ENCODE results near the gene HOXD4. TPM values are rescaled to one million over a fixed set of nuclear protein-coding genes. Genes with fewer than 3 reads are reported as not detected.

HOXD4 gene
- total RNA-seq, 2 experiments from 2014 or later: not detected

DNA sequence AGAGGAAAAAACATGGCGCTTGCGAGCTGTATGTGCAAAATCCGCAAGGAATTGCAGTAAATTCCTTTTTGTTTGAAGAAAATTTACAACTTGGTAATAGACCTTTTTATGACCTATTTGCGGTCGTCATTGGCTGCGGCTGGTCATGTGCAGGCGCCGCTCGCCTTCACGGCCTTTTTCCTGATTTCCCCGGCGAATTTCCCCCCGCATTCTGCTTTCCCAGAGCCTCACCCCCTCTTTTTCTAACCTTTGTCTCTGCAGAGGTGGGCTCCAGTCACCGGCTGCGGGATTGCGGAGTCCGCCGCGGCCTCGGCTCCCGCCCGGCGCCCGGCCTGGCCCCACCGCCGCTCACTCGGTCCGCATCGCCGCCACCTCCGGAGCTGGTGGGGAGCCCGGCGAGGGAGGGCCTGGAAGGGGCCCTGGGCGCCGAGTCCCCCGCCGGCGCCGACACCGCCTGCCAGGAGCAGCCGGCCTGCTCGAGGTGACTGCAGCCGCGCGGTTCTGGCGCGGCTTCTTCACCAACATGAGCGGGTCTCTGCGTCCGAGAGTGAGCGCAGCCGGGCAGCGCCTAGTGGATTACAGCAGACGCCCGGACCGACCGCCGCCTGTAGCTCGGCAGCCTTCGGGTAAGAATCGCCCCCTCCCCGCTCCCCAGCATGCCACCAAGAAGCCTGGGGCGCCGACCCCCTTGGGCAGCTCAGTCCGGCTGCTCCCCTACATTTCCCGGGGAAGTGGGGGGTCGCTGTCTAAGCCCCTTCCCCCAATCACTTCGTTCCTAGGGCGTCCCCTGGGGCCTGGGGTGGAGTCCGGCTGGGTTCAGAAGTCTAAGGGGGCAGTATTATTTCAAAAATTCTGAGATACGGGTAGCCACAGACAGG lies 14.7 kb upstream of the HOXD4 start:
- DNase-seq (no peak), ATAC-seq (ENCODE audit: low read depth) (no peak)
- POLR2A ChIA-PET: no interaction called here

DNA sequence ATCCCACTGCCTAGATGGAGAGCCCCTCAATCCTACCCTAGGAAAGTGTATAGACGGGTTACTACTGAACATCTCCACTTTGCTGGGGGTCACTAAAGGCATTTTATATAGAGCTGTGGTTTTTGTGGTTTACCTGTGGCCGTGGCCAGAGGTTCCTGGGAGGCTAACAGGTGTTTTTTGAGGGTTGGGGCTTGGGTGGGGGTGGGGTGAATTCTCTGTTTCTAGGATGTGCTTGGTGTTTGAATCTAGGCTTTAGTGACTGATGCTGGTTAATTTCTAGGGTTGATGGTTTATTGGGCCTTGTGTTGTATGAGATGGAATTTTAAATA lies 14.1 kb upstream of the HOXD4 start:
- peaks cover 3% of the 10 kb centered on the region for H3K36me3 Mint-ChIP-seq
- H3K27me3 Mint-ChIP-seq: peaks cover 80% of the 10 kb centered on the region
- no peak overlapping the region for H3K4me3 Mint-ChIP-seq
- ATAC-seq (ENCODE audit: low read depth): no peak
- H3K27ac Mint-ChIP-seq: no peak overlapping the region
- peaks cover 24% of the 10 kb centered on the region for H3K4me1 Mint-ChIP-seq
- DNase-seq: no peak
- H3K9me3 Mint-ChIP-seq: no peaks in the 10 kb centered on the region
- POLR2A ChIA-PET: no interaction called here

More for the DNA sequence above, 14.7 kb upstream of the HOXD4 start:
- H3K4me1 Mint-ChIP-seq: peaks cover 24% of the 10 kb centered on the region
- H3K4me3 Mint-ChIP-seq: peak overlapping the region; percentile 32
- H3K36me3 Mint-ChIP-seq: peaks cover 3% of the 10 kb centered on the region
- no peak overlapping the region for H3K27ac Mint-ChIP-seq
- H3K9me3 Mint-ChIP-seq: no peaks in the 10 kb centered on the region
- H3K27me3 Mint-ChIP-seq: peaks cover 85% of the 10 kb centered on the region

DNA sequence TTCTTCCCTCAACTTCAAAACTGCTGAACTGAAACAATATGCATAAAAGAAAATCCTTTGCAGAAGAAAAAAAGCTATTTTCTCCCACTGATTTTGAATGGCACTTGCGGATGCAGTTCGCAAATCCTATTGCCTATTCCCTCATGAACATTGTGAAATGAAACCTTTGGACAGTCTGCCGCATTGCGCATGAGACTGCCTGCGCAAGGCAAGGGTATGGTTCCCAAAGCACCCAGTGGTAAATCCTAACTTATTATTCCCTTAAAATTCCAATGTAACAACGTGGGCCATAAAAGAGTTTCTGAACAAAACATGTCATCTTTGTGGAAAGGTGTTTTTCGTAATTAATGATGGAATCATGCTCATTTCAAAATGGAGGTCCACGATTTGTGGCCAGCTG lies 13.4 kb upstream of the HOXD4 start:
- no peak overlapping the region for H3K4me3 Mint-ChIP-seq
- no peak for ATAC-seq (ENCODE audit: low read depth)
- H3K27me3 Mint-ChIP-seq: peaks cover 76% of the 10 kb centered on the region
- H3K36me3 Mint-ChIP-seq: peaks cover 3% of the 10 kb centered on the region
- H3K9me3 Mint-ChIP-seq: no peaks in the 10 kb centered on the region
- no peak overlapping the region for H3K27ac Mint-ChIP-seq
- DNase-seq: no peak
- POLR2A ChIA-PET: no interaction called here
- H3K4me1 Mint-ChIP-seq: peaks cover 21% of the 10 kb centered on the region

DNA sequence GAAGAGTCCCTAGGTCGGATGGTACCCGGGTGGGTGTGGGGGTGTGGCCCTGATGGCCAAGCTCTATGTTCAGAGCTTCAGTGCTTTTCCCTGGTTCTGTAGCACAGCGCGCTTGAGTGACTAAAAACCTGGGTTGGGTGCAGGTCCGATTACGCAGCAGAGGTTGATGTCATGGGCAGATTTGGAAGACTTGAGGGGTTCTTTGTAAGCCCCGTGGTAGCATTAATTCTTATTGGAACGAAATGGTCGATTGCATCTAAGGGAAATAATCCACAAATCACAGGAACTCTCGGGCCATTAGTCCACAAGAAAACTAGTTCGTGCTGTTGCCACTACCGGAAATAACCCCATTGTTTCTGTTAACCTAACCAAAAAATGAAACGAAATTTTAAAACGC lies 12.8 kb upstream of the HOXD4 start:
- Mint-ChIP-seq H3K4me1 (peaks cover 21% of the 10 kb centered on the region), H3K9me3 (no peaks in the 10 kb centered on the region), H3K36me3 (peaks cover 3% of the 10 kb centered on the region), H3K27me3 (peaks cover 75% of the 10 kb centered on the region), H3K4me3 (peak overlapping the region; percentile 53), H3K27ac (no peak overlapping the region)
- DNase-seq (no peak), ATAC-seq (ENCODE audit: low read depth) (no peak)
- POLR2A ChIA-PET: no interaction called here

DNA sequence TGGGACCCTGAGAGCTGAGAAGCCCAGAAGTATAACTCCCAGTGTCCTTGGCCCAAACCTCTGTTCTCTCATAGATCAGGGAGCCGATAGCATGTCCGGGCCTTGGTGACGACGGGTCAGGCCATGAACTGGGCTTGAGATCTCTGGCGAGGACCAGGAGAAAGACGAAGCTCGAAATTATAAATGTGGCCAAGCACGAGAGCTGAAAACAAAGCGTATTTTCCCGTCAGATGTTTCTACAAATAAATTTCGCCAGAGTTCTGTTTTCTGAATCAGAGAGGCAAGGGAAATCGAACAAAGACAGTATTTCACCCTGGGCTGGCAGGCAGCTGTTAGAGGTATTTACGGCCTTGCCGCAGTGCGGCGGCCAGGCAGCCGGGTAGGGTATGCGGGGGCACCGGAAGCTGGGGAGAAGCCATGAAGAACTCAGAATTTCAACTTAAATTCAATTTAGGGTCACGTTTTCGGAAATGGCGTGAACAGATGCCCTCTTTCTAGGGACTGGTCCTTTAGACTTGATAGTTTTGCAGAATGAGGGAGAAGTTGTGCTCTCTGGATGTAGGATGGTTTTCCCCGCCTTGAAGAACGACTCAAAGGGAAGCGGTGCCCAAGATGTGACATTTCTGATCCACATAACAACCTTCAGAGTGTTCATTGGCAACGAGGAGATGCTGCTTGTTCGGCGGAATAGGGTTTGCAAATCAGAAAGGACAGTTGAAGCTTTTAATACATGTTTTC lies 12.3 kb upstream of the HOXD4 start:
- no peak for ATAC-seq (ENCODE audit: low read depth)
- DNase-seq: no peak
- H3K36me3 Mint-ChIP-seq: peaks cover 3% of the 10 kb centered on the region
- H3K4me1 Mint-ChIP-seq: peaks cover 21% of the 10 kb centered on the region
- H3K4me3 Mint-ChIP-seq: peak overlapping the region; percentile 53
- H3K9me3 Mint-ChIP-seq: no peaks in the 10 kb centered on the region
- no peak overlapping the region for H3K27ac Mint-ChIP-seq
- H3K27me3 Mint-ChIP-seq: peaks cover 74% of the 10 kb centered on the region
- POLR2A ChIA-PET: no interaction called here

DNA sequence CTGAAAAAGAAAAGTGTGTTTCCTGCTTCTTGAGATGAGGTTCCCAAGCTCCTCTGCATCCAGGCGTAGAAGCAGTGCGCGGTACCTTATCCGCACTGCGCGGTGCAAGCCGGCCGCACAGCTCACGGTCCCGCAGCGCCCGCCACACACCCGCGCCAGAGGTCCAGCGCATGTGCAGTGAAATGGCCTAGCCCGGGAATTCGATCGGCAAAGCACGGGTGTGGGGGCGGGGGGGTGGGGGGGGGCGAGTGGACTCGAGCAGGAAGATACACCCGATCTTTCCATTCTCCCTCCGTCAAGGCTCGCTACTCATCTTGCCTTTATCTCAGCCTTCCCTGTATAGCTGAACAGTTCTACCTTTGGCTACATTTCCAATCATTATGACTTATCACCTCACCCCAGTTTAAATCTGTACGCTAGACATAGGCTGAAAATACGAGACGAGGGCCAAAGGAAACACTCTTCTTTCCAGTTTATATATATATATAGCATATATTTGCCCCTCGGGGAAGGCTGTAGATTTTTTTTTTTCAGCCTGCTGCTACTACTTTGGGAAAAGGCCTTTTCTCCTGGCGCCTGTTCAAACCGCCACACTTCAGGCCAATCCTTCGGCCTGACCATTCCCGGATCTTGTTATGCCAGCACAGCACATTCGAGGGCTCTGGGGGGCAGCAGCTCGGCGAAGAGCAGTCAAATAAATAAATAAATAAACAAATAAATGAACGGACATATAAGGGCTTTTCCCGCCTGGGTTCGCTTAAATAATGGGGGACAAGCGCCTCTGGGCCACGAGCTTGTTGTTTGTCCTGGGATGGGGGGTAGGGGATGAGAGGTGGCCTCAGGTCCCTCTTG lies 11.5 kb upstream of the HOXD4 start:
- POLR2A ChIA-PET: interaction anchor here (0.6 to 1.0 kb wide), 2 partner anchors 315 to 502 kb away, joined by 3 to 4 read pairs; no protein-coding TSS in a partner anchor

DNA sequence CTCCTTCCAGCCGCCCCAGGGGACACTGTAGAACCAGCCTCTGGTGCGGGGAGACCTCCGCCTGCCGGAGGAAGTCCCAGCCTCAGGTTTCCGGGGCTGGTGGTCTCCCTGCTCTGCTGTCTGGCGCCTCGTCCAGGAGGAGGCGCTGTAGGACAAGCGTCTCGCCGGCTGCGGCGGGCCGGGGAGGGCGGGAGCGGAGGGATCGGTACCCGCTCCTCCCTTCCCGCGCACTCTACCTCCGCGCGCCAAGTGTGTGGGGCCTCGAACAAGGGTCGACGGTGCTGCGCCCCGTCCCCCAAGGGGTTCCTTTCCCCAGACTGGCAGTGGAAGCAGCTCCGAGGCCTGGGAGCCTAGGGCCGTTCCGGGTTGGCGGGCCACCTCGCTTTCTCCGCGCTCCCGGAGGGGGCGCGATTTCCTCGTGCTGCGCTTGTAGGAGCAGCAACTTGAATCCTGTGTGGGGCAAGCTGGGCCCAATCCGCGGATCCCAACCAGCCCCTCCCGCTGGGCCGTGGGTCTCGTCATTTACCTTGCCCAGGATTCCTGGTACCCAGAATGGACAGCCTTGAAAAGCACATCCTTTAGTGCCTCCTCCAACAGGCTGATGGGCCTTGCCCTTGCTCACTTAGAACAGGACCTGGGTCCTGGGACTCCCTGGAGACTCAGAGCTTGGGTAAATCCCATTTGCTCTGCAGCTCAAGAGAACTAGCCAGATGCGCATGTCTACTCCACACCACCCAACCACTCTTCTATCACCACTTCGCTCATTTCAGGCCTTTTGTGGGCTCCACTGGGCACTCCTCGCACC lies 10.6 kb upstream of the HOXD4 start:
- Mint-ChIP-seq H3K27me3 (peaks cover 73% of the 10 kb centered on the region), H3K36me3 (peaks cover 1% of the 10 kb centered on the region), H3K27ac (peak overlapping the region; percentile 48), H3K9me3 (no peaks in the 10 kb centered on the region), H3K4me1 (peaks cover 17% of the 10 kb centered on the region), H3K4me3 (peak overlapping the region; percentile 60)
- ATAC-seq (ENCODE audit: low read depth): peak; percentile 94
- DNase-seq: peak; percentile 89
- POLR2A ChIA-PET: interaction anchor here (0.6 to 1.0 kb wide), 3 partner anchors 314 to 502 kb away, joined by 3 to 4 read pairs (median 4); no protein-coding TSS in a partner anchor

More for the DNA sequence above, 11.5 kb upstream of the HOXD4 start:
- H3K27ac Mint-ChIP-seq: peak overlapping the region; percentile 48
- H3K27me3 Mint-ChIP-seq: peaks cover 73% of the 10 kb centered on the region
- no peak for DNase-seq
- no peaks in the 10 kb centered on the region for H3K9me3 Mint-ChIP-seq
- H3K4me1 Mint-ChIP-seq: peaks cover 21% of the 10 kb centered on the region
- H3K4me3 Mint-ChIP-seq: peak overlapping the region; percentile 60
- ATAC-seq (ENCODE audit: low read depth): no peak
- peaks cover 3% of the 10 kb centered on the region for H3K36me3 Mint-ChIP-seq

DNA sequence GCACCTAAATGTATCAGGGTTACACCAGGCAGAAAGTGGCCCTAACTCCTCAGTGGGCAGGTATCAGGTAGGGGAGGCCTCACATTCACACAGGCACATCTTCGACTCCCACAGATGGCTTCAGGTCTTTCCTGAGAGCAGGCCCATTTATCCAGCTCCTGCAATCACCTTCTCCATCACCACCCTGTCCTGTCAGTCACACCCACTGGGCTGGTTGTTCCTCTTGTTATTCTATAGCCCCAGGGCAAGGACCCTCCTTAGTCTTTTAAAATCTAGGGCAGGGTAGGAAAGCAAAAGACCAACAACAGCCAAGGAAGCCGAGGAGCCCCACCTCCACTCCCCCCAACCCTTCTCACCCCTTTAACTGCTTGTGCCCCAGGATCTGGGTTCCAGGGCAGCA lies 9.1 kb upstream of the HOXD4 start:
- DNase-seq (no peak), ATAC-seq (ENCODE audit: low read depth) (no peak)
- POLR2A ChIA-PET: no interaction called here
- Mint-ChIP-seq H3K4me1 (peaks cover 12% of the 10 kb centered on the region), H3K27me3 (peaks cover 75% of the 10 kb centered on the region), H3K36me3 (no peaks in the 10 kb centered on the region), H3K9me3 (no peaks in the 10 kb centered on the region), H3K4me3 (no peak overlapping the region), H3K27ac (no peak overlapping the region)

DNA sequence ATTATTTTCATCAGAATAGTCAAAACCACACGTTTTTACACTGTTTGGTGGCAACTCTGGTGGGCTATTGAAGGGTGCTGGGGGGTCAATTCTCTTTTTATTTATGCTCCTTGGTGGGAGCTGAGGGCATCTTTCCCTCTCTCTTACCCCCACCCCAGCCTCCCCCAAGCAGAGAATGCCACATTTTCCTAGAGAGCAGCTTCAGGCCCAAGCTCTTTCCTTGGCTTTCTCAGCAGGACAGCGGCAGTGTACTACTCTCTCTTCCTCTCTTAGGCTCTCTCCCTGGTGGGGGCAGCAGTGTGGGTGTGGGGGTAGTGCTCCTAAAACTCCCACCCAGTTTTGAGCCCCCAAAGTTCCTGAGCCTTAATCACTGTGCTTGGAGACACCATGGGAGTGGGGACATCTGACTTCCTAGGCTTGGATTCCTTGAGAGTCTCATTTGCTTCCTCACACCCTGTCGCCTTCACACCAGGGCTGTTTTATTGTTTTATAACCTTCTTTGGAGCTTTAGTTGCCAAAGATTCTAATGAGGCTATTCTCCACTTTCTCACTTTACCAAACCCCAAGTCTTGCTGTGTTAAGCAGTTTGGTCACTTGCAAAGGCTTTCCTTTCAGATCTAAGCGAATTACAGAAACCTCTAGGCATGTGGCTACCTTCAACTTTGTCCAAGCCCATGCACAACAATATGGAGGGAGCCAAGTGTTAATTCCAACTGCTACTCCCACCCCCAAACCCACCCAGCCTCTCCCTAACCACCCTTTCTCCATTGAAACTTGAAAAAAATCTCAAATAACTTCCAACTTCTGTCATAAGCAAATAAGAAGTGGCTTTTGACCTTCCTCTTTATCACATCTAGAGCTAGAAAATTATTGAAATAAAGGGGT lies 6.0 kb upstream of the HOXD4 start:
- Mint-ChIP-seq H3K27me3 (peaks cover 81% of the 10 kb centered on the region), H3K27ac (no peak overlapping the region), H3K36me3 (no peaks in the 10 kb centered on the region), H3K4me3 (no peak overlapping the region), H3K9me3 (peaks cover 2% of the 10 kb centered on the region), H3K4me1 (peaks cover 4% of the 10 kb centered on the region)
- POLR2A ChIA-PET: no interaction called here
- ATAC-seq (ENCODE audit: low read depth) (no peak), DNase-seq (no peak)

DNA sequence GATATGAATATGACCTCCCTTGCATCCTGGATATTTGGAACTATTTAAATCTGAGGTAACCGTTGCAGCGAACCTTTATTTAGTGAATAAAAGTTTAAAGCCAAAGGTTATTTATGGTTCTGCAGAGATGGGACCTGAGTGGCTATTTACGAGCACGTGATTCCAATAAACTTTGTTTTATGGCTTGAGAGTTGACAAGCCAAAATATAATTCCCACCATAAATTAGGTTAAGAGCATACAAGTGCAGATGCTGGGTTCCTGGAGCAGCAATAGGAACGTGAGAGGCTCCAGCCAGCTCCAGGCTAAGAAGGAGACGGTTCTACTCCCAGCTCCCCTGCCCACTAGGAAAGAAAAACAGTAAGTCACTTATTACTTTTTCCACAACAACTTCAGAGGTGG lies 5.2 kb upstream of the HOXD4 start:
- DNase-seq: no peak
- Mint-ChIP-seq H3K4me3 (no peak overlapping the region), H3K27ac (no peak overlapping the region), H3K27me3 (peaks cover 86% of the 10 kb centered on the region), H3K4me1 (peaks cover 5% of the 10 kb centered on the region), H3K36me3 (no peaks in the 10 kb centered on the region), H3K9me3 (peaks cover 2% of the 10 kb centered on the region)
- no peak for ATAC-seq (ENCODE audit: low read depth)
- POLR2A ChIA-PET: no interaction called here

DNA sequence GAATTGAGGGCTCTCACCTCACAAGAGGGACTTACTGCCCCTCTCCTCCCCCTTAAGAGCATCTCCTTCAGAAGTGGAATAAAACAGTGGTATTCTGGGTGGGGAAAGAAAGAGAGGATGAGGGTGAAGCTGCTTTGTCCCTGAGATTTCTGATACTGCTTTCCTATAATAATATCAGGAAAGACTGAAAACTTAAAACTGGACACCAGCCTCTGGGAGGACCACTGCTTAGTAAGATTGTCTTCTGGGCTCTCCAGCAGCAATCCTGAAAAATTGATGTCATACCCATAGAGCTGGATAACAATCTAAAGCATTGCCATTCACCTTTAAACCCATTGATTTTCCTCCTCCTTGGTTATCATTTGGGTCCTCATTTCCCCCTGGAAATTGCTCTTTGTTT lies 4.7 kb upstream of the HOXD4 start:
- Mint-ChIP-seq H3K27me3 (peaks cover 86% of the 10 kb centered on the region), H3K9me3 (peaks cover 2% of the 10 kb centered on the region), H3K27ac (no peak overlapping the region), H3K36me3 (no peaks in the 10 kb centered on the region), H3K4me3 (no peak overlapping the region), H3K4me1 (peaks cover 5% of the 10 kb centered on the region)
- POLR2A ChIA-PET: no interaction called here
- DNase-seq: no peak
- no peak for ATAC-seq (ENCODE audit: low read depth)

DNA sequence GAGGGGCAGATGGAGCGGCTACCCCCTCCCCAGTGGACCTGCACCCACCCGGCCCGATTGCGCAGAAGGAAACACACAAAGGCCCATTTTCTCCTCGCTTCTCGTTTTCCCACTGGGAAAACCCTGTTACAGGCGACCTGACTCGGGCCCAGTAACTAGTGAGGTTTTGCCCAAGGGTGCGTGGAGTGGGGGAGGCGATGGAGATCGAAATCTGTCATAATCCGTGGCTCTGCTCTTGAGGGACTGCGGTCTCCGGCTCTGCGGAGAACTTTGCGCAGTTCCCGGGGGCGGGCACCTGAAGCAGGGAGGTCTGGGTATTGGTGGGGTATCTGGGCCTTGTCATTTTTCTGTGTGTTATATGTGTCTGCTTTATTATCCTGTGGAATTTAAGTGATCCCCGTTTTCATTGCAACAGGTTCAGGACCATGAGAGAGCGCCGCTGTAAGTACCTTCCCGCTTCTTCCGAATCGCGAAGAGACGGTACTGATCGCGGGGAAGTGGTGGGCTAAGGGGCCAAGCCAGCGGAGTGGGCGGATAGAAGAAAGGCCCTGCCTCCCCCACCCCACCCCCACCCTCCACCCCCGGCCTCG lies 4.0 kb upstream of the HOXD4 start:
- H3K27ac Mint-ChIP-seq: no peak overlapping the region
- H3K36me3 Mint-ChIP-seq: no peaks in the 10 kb centered on the region
- POLR2A ChIA-PET: no interaction called here
- DNase-seq (no peak), ATAC-seq (ENCODE audit: low read depth) (no peak)
- peaks cover 2% of the 10 kb centered on the region for H3K9me3 Mint-ChIP-seq
- H3K27me3 Mint-ChIP-seq: peaks cover 88% of the 10 kb centered on the region
- peaks cover 5% of the 10 kb centered on the region for H3K4me1 Mint-ChIP-seq
- H3K4me3 Mint-ChIP-seq: no peak overlapping the region
